Stimulated activated CD8-positive, alpha-beta memory T cell treated with anti-CD3 and anti-CD28 coated beads, Interleukin-15, amount 100 ng/mL, for 4 hours (primary cell): ENCODE data around the gene ARHGAP4.

Source experiments
- DNase-seq, 2 donors: peaks; one replicate each; pipeline ENCODE4 v3.0.0-alpha.2; 2020; ENCODE audit warnings: low read depth in 2 of 2

The ARHGAP4 gene

DNA sequence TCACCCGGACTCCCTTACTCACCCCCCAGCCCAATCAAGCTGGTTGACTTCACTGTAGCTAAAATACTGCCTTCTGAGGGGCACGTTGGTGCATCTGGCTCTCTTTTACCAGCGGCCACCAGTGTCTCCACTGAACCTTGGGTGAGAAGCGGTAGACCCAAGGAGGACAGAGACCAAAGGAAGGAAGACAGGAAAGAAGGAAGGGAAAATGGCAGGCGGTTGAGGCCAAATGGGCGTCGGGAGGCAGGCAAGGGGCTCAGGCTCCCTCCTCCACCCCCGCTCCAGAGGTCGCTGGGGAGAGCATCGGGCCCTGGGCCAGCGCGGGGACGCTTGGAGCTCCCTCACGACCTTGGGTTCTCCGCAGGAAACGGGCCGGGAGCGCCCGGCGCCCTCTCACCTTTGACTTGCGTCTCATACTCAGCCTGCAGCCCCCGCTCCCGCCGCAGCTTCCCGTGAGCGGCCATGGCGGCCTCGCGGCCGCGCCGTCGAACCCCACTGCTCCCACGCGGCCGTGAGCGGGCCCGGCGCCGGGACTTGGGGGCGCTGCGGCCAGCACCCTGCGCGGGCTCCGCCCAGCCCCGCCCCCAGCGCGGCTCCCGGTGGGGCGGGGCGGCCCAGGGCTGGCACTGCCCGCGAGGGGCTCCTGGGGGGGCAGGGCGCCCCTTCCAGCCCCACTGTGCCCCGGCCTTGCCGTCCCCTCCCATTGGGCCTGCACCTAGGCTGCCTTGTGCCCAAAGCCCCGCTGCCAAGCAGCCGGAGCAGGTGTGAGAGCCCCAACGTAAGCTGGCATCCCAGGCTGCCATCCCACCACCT lies at the start of gene ARHGAP4:
Gene ARHGAP4, minus strand, starts transcription at position 526 of the 813 bp plus-strand sequence. Its CDS starts 62 bp downstream, at position 464.
- DNase-seq = peak in 1 of 2 donors; percentile 36

DNA sequence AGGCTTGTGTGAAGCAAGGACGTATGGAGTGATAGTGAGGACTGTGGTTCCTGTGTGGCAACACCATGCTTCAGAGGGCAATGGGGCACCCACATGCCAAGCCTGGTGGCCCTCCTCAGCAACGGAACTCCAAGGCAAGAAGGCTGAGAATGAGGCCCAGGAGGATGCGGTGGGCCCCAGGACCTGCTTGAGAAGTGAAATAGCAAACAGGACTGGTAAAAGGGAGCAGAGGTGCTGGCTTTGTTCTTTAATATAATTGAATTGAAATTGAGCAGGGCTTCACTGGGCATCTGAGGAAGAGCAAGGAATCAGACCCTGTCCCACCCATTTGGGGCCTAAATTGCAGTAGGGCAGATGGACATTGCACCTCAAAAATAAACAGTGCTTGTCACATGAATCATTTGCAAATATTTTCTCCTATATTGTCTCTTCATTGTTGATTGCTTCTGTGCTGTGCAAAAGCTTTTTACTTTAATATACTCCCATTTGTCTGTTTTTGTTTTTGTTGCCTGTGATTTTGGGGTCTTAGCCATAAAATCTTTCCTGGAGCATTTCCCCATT lies 48.7 kb upstream of the ARHGAP4 start:
- DNase-seq = no peak

DNA sequence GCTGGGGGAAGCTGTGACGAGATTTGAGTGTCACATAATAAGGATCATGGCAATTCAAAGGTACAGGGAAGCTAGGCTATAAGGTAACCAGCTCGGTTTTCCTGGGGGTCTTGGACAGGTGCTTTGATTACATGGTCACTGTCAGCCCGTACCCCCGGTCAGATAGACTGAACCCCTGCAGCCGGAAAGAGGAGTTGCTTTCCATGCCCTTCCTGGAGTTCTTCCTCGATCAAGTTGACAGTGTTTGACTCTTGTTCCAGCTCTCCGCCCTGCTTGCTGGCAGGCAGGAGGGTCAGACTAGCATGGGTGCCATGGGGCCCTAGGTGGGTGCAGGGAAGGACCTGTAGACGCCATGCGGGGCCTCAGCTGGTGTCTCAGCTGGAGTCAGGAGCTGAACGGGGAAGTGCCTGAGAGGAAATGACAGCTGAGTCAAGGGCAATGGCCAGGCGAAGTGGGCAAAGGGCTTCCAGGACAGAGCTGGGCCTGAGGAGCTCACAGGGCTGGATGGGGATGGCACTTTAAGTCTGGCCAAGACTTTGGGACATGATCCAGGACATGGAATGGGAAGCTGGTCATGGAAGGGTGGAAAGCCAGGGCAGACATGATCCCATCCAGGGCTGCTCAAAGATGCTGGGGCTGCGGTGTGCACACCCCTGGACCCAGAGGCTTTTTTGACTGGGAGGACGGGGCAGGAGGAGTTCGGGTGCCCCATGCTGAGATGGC lies 48.1 kb upstream of the ARHGAP4 start:
- DNase-seq = no peak

DNA sequence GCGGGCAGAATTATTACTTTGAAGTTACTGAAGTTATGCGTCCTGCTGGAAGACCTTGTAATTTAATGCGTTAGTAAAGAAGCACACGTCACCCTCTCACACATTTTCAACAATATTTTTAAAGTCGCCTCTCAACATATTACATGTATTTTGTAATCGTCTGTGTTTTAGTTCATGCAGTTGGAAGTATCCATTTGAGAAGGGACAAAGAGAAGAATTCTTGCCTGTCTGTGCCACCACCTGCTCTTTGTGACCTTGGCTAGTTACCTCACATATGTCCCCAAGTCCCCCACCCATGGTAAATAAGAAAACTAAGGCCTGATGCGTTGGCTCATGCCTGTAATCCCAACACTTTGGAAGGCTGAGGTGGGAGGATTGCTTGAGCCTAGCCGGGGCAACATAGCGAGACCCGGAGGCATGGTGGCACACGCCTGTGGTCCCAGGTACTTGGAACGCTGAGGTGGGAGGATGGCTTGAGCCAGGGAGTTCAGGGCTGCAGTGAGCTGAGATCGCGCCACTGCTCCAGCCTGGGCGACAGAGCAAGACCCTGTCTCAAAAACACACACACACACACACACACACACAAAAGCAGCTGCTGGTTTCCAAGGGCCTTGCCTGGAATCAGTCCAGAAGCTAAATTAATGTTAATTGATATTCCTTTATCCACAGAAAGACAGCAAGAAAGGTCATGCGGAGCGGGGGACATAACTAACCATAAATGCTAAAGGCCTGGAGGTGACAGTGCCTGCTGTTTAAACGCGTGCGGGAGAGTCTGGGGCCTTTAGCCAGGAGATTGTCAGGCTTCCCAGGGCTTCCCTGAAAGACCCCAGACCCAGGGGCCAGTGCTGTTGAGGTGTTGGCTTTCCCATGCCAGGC lies 47.3 kb upstream of the ARHGAP4 start:
- no peak for DNase-seq

DNA sequence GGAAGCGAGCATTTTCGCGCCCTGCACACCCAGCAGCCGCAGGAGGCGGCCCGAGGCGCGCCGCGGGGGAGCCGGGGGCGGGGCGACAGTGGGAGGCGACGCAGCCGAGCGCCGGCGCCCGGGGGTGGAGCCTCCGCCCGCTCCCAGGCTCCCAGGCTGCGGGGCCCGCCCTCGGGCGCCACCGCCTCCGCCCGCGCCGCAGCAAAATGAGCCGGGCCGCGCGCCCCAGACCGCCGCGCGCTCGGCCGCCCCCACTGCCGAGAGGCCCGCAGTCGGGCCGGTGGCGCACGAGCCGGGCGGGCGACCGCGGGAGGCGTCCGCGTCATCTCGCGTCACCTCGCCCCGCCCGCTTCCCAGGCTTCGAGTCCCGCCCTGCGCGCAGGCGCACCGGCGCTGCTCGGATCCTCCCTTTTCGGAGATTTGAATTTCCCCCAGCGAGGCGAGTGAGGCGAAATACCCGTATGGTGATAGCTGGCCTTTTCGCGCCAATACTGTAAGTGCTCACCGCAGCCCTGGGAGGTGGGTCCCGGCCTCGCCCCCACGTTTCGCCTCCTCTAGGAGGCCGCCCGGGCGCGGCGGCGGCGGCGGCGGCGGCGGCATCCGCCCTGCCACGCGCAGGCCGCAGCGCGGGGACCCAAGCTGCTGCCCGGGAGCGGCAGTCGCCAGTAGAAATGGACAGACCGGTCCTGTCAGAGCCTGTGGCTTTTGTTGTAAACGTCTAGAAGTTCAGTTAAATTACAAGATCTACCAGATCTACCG lies 46.5 kb upstream of the ARHGAP4 start, which contains the start of gene TMEM187:
Gene TMEM187, plus strand, starts transcription at position 387 of the 759 bp plus-strand sequence. CDS start 9,309 bp downstream, outside the sequence.
- peak; percentile 75 to 84 for DNase-seq

DNA sequence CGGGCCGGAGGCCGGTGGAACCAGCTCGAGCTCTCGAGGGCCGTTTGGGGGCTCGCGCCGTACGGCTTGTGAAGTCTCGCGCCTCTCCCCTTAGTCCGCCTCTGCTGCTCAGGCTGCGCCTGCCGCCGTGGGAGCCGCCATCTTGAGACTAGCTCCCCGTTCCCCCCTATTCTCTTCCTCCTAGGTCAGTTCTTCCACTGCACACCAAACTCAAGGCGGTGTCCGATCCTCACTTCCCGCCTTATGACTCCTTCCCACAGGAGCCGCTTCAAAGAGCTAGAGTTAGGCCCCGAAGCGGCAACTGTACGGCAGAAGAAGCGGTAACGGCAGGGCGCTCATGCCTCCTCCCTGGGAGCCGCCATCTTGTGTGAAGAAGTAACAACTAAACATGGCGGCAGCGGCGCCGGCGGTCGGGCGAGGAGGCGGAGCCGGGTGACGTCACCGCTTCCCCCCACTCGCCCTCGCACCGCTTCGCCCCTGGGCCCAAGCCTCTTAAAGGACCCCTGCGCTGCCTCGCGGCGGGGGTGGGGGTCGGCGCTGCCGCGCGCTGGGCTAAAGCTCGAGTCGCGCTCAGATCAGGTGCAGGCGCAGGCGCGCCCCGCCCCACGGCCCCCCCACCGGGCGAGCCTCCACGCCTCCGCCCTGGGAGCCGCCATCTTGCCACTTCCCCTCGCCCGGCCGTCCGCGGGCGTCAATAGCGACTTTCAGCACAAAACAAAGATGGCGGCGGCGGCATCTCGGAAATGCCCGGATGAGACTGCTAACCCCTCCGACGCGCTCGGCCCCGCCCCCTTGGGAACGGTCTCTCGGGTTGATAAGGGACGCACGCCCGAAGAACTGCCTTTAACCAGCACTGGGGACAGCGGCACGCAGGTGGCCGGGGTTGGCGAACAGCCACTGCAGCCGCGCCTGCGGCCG lies 45.6 kb upstream of the ARHGAP4 start, which contains the start of gene HCFC1:
Gene HCFC1, minus strand, starts transcription at position 369 of the 918 bp plus-strand sequence. CDS start 978 bp downstream, outside the sequence.
- DNase-seq = peak; percentile 83 to 88

DNA sequence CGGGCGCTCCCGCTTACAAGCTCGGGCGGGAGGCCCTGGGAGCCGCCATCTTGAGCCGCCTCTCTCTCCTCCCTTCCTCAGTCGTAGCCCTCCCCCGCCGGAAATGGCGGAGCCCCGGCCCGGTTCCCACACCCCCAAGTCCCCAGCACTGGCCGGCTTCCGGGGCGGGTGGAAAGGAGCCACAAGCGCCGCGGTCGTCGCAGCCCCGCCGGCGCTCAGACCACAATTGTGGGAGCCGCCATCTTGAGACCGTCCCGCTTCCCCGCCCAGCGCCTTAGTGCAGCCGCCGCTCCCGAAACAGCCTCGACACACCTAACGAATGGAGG lies 45.0 kb upstream of the ARHGAP4 start:
- peak; percentile 79 to 88 for DNase-seq

DNA sequence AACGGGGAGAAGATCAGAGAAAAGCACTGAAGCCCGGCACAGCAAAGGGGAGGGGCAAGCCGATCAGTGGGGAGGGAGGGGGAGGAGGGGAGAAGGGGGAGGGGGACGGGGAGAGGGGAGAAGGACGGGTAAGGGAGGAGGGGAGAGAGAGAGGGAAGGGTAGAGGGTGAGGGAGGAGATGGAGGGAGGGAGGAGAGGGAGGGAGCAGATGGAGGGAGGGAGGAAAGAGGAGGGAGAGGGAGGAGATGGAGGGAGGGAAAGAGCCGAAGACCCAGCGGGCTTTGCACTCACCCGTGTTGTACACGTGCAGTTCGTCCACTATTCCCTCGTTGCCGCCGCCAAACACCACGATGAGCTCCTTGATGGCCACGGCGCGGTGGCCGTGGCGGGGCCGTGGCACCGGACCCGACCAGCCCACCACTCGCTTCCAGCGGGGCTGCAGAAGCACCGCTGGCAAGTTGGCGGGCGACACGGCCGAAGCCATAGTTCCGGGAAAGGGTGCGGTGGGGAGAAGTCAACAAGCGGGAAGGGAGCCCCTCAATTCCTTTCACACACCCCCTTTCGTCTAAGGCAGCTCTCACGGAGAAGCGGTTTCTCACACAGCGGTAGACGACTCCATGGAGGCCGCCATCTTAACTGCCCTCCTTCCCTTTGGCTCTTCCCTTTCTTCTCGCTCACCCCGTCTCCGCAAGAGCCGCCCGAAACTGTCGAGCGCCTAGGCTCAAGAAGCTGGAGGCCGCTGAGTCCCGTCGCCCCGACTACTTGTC lies 44.5 kb upstream of the ARHGAP4 start:
- DNase-seq = no peak

DNA sequence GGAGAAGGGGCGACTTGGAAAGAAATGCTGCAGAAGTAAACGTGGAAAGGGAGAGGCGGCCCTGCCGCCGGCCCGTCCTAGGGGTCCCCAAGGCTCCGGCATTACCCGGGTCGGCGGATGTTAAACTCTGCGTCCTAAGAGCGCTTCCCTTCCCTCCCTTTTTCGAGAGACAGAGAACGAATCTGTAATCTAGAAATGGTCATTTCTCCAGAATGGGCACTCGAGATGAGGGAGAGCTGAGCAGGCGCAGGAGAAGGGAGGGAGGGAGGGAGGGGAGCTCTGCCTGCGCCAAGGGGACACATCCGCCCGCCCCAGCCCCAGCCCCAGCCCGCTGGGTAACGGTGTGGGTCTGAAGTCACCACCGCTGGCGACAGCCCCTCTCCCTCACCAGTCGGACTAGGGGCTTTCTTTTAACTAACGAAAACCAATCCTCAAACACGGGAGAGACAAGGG lies 43.9 kb upstream of the ARHGAP4 start:
- DNase-seq = no peak

DNA sequence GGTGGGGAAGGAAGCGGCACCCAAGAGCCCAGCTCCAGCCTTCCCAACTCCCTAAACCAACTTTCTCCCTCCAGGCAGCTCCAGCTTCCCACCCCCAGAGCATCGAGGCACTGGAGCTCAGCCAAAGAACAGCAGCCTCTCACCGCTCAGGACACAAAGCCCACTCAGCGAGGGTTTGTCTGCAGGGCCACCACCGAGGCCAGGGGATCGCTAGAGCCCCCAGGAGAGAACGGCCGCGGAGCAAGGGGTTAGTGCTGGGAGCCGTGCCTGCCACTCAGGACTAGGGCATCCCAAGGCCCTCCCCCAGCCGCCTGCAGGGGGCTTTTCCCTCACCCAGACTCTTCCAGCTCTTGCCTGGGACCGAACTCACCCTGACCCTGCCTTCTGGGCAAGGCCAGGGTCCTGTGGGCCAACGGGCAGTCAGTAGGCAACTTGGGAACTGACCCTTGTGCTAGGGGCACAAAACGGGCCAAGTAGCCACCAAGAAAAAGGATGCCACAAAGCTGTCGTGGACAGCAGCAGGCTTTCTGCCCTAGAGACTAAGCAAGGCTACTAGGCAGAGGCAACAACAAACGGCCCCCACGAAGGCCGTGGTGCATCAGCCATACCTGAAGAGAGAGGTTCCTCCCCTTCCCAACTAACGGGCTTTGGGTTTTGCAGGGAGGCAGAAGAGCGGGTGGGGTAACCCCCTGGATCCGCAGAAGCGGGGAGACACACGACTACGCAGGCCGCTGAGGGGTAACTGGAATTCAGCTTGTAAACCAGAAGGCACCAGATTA lies 43.2 kb upstream of the ARHGAP4 start:
- no peak for DNase-seq

DNA sequence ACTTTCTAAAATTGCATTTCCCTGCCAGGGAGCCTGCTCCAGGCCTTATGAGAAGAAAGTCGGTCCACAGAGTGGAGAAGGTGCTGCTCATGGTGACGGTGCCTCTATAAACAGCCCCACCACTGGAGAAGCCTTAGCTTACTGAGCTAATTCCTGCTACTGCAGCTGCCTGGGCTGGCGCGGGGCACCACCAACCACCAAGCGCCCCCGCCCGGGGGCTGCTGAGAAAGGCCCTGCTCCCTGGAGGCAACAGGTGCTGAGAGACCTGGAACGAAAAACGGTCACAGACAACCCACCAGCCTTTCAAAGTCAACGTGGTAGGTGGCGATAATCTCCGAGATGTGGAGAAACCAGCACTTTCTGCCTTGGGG lies 42.7 kb upstream of the ARHGAP4 start:
- DNase-seq = no peak

DNA sequence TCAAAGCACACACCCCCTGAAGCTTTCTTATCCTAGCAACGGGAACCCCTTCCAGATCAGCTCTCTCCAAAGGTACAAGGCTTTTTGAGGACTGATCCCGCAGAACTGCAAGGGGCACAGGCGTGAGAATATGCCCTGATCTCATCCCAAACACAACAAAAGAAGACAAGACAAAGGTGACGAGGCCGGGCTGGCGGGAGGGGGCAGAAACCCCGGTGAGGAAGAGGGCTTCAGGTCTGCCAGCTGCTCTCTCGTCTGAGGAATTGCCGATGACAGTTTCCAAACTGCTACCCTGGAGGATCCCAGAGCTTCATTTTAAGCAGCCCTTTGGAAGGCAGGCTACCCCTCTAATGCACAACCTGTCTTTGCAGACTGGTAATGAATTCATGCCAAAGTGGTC lies 42.2 kb upstream of the ARHGAP4 start:
- DNase-seq = no peak

DNA sequence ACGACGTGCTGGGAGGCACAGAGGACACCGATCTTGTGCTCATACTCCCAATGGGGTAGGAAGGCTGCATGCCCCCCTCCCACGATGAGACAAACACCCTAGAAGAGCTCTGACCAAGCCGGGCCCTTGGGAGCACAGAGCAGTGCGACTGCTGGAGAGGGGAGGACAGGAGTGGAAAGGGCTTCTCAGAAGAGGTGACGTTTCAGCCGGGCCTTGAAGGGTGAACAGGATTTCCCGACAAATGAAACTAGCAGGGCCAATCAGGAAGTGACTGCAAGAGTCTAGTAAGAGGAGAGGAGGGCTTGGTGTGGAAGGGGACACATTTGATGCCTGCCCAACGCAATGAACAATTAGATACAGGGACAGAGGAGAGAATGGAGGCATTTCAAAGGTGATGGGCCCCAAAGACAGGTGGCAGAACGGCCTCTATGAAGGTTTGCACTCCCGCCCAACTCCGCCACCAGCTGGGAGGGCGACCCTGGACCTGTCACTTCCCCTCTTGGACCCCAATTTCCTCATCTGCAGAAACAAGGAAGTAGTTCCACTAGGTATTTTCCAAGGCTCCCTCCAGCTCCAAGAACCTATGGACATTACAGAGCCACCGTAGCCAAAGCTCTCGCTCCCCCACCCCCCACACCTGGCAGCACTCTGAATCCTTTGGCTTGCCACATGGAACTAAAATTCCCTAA lies 41.6 kb upstream of the ARHGAP4 start:
- DNase-seq = no peak

DNA sequence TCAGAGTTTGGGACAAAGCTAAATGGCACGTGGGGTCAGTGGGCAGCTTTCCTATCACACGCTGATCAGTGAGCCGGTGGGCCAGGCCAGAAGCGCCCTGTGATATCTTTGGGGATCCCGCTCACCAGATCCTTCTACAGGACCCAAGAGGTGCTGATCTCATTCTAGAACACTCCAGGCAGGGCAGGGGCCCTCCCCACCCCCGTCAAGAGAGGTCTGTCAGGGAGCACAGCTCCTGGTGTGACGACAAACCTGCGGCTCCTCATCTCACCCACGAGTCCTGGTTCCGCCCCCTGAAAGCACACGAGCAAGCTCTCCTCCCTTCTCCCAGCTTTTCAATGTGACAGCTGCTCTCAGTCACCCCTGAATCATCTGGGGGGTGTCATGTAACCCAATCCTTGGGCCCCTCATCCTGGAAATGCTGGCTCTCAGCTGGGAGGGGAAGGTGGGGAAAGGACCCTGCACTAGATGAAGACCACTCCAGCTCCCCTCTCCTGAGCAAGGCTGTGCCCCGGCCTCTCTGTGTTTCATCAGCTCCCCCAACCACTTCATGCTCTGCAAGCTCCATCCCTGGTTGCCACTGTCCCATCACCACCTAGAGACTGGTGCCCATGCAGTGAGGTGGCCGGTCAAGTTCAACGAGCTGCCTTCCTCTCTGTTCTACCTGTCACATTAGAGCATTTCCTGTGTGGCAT lies 40.9 kb upstream of the ARHGAP4 start:
- DNase-seq = no peak

DNA sequence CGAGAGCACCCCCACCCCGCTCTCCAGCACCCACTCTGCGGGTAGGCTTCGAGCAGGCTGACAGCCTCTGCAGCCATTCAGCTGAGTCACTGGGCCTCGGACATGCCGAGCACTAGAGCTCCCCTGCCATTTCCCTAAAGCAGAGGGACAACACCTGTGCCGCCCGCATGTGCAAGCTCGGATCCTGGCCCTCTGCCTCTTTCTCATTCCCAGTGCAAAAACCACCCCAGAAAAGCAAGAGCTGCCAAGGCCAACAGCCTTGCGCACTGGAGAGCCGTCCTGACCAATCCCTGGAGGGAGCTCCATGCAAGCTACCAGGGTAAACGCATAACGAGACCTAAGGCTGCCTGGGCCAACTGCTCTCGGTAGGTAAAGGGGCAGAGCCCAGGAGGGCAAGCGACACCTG lies 40.2 kb upstream of the ARHGAP4 start:
- no peak for DNase-seq

DNA sequence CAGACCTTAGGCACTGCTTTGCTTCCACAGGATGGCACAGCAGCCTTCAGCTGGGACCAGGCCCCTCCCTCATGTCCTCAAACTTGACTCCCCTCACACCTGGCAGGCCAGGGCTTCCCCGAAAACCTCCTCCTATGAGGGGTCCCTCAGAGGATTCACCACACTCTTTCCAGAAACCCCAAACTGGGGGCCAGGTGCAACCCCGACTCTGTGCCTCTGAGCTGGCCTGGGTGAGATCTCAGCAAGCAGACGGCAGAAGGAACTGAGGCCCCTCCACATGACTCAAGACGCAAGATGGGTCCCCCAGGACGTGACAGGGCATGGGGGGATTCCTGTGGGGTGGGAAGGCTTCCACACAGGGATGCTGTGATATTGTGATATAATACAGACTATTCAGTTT lies 39.3 kb upstream of the ARHGAP4 start:
- DNase-seq = no peak

DNA sequence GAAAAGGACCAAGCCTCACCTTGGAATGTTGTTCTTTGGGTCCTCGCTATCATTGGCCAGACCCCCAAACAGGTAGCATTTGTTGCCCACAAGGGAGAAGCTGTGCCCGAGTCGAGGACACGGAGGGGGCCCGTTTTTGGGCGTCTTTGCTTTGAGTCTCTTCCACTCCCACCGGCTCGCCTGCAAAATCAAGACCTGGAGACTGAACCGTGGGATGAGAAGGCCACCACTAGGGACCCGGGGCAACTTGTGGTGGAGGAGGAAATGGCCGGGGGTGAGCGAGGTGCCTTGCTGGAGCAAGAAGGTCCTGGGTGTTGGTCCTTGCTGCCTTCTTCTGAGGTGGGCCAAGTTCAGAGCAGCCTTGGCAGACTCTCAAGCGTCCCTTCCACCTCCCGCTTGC lies 38.0 kb upstream of the ARHGAP4 start:
- DNase-seq = no peak
